SU-DHL-6 (cell line): ENCODE measurements around the gene RRAGB.

Source experiments
- H2AFZ ChIP-seq: fragments of 200-600 bp; sonication (generic); 2 replicates; pipeline ENCODE4 v1.6.1; 2014; ENCODE audit warnings: low read depth, mild to moderate bottlenecking, moderate library complexity, mixed read lengths, antibody characterized with exemption, low read length; ENCODE audit not compliant: severe bottlenecking
- H3F3A ChIP-seq: fragments of 200-600 bp; shearing (Covaris generic); 2 replicates; pipeline ENCODE4 v1.6.0; 2016; ENCODE audit warnings: antibody characterized with exemption, mild to moderate bottlenecking; ENCODE audit not compliant: insufficient read depth
- H3K27ac ChIP-seq: fragments of 200-600 bp; sonication (generic); 2 replicates; pipeline ENCODE4 v1.5.1; 2016; ENCODE audit warnings: low read depth, mild to moderate bottlenecking, low read length, moderate library complexity, mixed read lengths
- H3K27me3 ChIP-seq: fragments of 200-600 bp; sonication (generic), shearing (Covaris generic); 2 replicates; pipeline ENCODE4 v1.6.0; 2014; ENCODE audit warnings: mild to moderate bottlenecking, low read length
- H3K36me3 ChIP-seq: fragments of 200-600 bp; sonication (generic); 2 replicates; pipeline ENCODE4 v1.6.1; 2014; ENCODE audit warnings: mild to moderate bottlenecking, low read length, mixed read lengths
- H3K4me2 ChIP-seq: fragments of 300-600, 200-600 bp; shearing (Covaris generic), sonication (generic); 2 replicates; pipeline ENCODE4 v1.6.0; 2014; ENCODE audit warnings: low read length, low read depth, mild to moderate bottlenecking; ENCODE audit not compliant: poor library complexity, severe bottlenecking
- H3K4me3 ChIP-seq: fragments of 200-600 bp; sonication (generic); 2 replicates; pipeline ENCODE4 v1.5.1; 2014; ENCODE audit warnings: antibody characterized with exemption, low read length, mild to moderate bottlenecking, mixed read lengths; ENCODE audit not compliant: insufficient read depth, poor library complexity, severe bottlenecking
- H3K79me2 ChIP-seq: fragments of 200-600 bp; sonication (generic); 2 replicates; pipeline ENCODE4 v1.6.1; 2014; ENCODE audit warnings: mild to moderate bottlenecking, low read length, moderate library complexity; ENCODE audit not compliant: insufficient read depth
- H3K9ac ChIP-seq: fragments of 200-600 bp; sonication (generic); 2 replicates; pipeline ENCODE4 v1.7.0; 2014; ENCODE audit warnings: mild to moderate bottlenecking, low read length
- H3K9me2 ChIP-seq: fragments of 200-600 bp; sonication (generic); replicated peaks from 2 replicates; pipeline ENCODE4 v1.6.1; 2014; ENCODE audit warnings: low read length; ENCODE audit not compliant: insufficient read depth
- H3K9me3 ChIP-seq: fragments of 200-600 bp; sonication (generic); 2 replicates; pipeline ENCODE4 v1.6.1; 2014; ENCODE audit warnings: low read length, mixed read lengths; ENCODE audit not compliant: insufficient read depth
- H4K20me1 ChIP-seq: fragments of 200-600 bp; sonication (generic); 2 replicates; pipeline ENCODE4 v1.6.1; 2014; ENCODE audit warnings: low read depth, mild to moderate bottlenecking, antibody characterized with exemption, low read length, moderate library complexity, mixed read lengths
- CTCF ChIP-seq: fragments of 200-600 bp; sonication (generic); IDR thresholded peaks from one replicate; pipeline ENCODE4 v1.5.1; 2017; ENCODE audit warnings: antibody characterized with exemption, mild to moderate bottlenecking, low read length, moderate library complexity; ENCODE audit not compliant: insufficient read depth, poor library complexity, severe bottlenecking
- EZH2phosphoT487 ChIP-seq: fragments of 200-600 bp; sonication (generic), shearing (Covaris generic); conservative IDR thresholded peaks from 2 replicates; pipeline ENCODE4 v1.6.1; 2018; ENCODE audit warnings: mild to moderate bottlenecking, antibody characterized with exemption, low read length, moderate library complexity, mixed read lengths

The RRAGB gene

GRCh38 chrX:55709735-55710134 lies 7.8 kb upstream of the RRAGB start:
- H3K79me2 ChIP-seq, result no peaks in the 10 kb centered on the region

GRCh38 chrX:55710701-55711100 lies 6.8 kb upstream of the RRAGB start:
- Histone ChIP-seq H3K4me2 (no peak overlapping the region), H3F3A (no peaks in the 10 kb centered on the region), H3K9ac (no peak overlapping the region), H2AFZ (no peak overlapping the region), H3K9me3 (no peaks in the 10 kb centered on the region), H3K4me3 (no peak overlapping the region), H3K9me2 (no peaks in the 10 kb centered on the region), H3K36me3 (no peaks in the 10 kb centered on the region), H3K27me3 (no peaks in the 10 kb centered on the region), H3K27ac (no peak overlapping the region), H4K20me1 (no peaks in the 10 kb centered on the region), H3K79me2 (no peaks in the 10 kb centered on the region)
- TF ChIP-seq EZH2phosphoT487 (no peak), CTCF (no peak)

More at GRCh38 chrX:55709735-55710134, 7.8 kb upstream of the RRAGB start:
- no peaks in the 10 kb centered on the region for H3K27me3 ChIP-seq
- no peak overlapping the region for H3K4me3 ChIP-seq
- TF ChIP-seq EZH2phosphoT487 (no peak), CTCF (no peak)
- no peaks in the 10 kb centered on the region for H3K36me3 ChIP-seq
- H3F3A ChIP-seq, result no peaks in the 10 kb centered on the region
- no peaks in the 10 kb centered on the region for H3K9me2 ChIP-seq
- no peak overlapping the region for H2AFZ ChIP-seq
- no peaks in the 10 kb centered on the region for H3K9me3 ChIP-seq
- no peak overlapping the region for H3K9ac ChIP-seq
- H3K4me2 ChIP-seq, result no peak overlapping the region
- no peak overlapping the region for H3K27ac ChIP-seq
- H4K20me1 ChIP-seq, result no peaks in the 10 kb centered on the region

DNA sequence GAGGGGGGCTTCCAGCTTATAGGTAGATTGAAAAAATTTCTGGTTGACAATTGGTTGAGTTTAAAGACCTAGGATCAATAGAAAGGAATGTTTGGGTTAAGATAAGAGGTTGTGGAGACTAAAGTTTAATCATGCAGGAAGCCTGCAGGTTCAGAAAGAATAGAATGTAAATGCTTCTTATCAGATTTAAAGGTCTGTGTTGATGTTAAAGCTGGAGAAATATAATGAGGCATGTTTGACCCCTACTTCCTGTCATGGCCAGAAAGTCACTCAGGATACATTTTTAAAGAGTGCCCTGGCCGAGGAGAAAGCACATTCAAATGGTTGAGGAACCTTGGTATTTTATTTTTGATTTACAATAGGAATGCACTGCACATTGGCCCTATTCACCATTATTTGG lies 3.9 kb upstream of the RRAGB start:
- Histone ChIP-seq H3K79me2 (0 out of 2 replicates have a peak, but pooled peaks cover 3% of the 10 kb centered on the region), H4K20me1 (no peaks in the 10 kb centered on the region), H3K36me3 (no peaks in the 10 kb centered on the region), H3K9me2 (no peaks in the 10 kb centered on the region), H3K27me3 (no peaks in the 10 kb centered on the region), H3K27ac (no peak overlapping the region), H3K9ac (no peak overlapping the region), H3K4me3 (no peak overlapping the region), H2AFZ (no peak overlapping the region), H3F3A (no peaks in the 10 kb centered on the region), H3K9me3 (no peaks in the 10 kb centered on the region), H3K4me2 (no peak overlapping the region)
- TF ChIP-seq EZH2phosphoT487 (no peak), CTCF (no peak)

- Histone ChIP-seq H3K4me2 (no peak overlapping the region), H3K4me3 (no peak overlapping the region), H4K20me1 (no peaks in the 10 kb centered on the region), H3F3A (no peaks in the 10 kb centered on the region), H3K27me3 (no peaks in the 10 kb centered on the region), H3K9me3 (no peaks in the 10 kb centered on the region), H3K9ac (no peak overlapping the region), H3K9me2 (no peaks in the 10 kb centered on the region), H2AFZ (no peak overlapping the region), H3K79me2 (peaks cover 4% of the 10 kb centered on the region; the same call in 1 of the 2 replicates), H3K27ac (no peak overlapping the region), H3K36me3 (no peaks in the 10 kb centered on the region)
- TF ChIP-seq EZH2phosphoT487 (no peak), CTCF (no peak)
These were observed 3.4 kb upstream of the RRAGB start for GRCh38 chrX:55714161-55714560.
